ENCODE measurements around the gene RAB22A.

Gene RAB22A

DNA sequence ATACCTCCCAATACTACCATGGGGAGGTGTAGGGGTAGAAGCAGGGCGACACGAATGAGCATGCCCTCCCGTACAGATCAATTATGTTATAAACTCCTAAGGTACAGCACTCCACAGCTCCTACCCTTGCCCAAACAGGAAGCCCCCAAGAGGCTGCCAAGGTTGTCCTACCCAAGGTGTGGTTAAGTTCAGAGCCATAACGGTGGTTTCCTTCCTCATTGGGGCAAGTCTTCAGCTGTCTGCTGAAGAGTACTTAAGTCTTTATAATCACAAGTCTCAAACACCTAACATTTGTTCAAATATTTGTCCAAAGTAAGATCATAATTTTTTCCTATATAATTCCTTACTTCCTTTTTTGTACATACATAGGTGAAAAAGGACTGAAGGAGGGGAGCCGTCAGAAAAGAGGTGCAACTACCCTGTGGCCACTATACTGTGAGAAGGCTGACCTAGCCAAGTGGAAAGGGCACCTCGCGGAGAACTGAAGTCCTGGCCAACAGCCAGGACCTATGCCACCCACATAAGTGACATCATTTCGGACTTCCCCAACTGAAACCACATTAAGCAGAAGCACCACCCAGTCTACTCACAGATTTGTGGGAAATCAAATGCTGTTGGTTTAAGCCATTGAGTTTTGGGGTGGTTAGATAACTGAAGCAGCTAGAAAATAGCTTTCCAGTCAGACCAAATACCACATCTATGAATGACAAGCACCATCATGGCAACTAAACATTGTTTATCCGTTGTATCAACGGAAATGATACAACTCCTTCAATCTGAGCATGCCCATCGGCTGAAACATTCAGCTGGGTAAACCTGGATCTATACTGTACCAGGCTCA is 2.9 kb upstream of the RAB22A start:
- DNase-seq (ENCODE audit: low read depth, low spot score), result peak; percentile 17
- ChIA-PET CTCF (no interaction called here), POLR2A (interaction anchor here (0.9 kb wide), 1 partner anchor 15 kb away, joined by 3 read pairs; no protein-coding TSS in a partner anchor)
- TF ChIP-seq, protein P1, sequence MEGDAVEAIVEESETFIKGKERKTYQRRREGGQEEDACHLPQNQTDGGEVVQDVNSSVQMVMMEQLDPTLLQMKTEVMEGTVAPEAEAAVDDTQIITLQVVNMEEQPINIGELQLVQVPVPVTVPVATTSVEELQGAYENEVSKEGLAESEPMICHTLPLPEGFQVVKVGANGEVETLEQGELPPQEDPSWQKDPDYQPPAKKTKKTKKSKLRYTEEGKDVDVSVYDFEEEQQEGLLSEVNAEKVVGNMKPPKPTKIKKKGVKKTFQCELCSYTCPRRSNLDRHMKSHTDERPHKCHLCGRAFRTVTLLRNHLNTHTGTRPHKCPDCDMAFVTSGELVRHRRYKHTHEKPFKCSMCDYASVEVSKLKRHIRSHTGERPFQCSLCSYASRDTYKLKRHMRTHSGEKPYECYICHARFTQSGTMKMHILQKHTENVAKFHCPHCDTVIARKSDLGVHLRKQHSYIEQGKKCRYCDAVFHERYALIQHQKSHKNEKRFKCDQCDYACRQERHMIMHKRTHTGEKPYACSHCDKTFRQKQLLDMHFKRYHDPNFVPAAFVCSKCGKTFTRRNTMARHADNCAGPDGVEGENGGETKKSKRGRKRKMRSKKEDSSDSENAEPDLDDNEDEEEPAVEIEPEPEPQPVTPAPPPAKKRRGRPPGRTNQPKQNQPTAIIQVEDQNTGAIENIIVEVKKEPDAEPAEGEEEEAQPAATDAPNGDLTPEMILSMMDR (IDR thresholded peaks at IDR 0.05; ENCODE audit: insufficient read depth, low read length, missing control alignments), result no peak
- no peak overlapping the region for H3K4me3 ChIP-seq (ENCODE audit: low read depth, low read length)

DNA sequence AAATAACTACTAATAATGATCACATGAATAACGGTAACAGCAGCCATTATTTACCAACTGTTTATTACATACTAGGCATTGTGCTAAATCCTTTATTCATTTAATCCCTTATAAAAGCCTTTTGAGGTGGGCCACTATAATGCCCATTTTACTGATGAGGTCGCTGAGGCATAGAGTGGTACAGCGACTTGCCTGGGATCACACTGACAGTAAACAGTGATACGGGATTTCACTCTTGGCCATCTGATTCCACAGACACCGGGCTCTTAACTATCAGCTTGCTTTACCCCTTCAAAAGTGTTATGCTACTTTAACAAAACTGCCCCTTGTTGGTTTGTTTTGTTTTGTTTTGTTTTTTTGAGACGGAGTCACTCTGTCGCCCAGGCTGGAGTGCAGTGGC is 2.2 kb upstream of the RAB22A start:
- POLR2A ChIA-PET, result no interaction called here
- CTCF ChIA-PET, result no interaction called here
- no peak overlapping the region for H3K4me3 ChIP-seq (ENCODE audit: low read depth, low read length)
- no peak for DNase-seq (ENCODE audit: low read depth, low spot score)
- TF ChIP-seq, protein P1 (IDR thresholded peaks at IDR 0.05; ENCODE audit: insufficient read depth, low read length, missing control alignments), result no peak

DNA sequence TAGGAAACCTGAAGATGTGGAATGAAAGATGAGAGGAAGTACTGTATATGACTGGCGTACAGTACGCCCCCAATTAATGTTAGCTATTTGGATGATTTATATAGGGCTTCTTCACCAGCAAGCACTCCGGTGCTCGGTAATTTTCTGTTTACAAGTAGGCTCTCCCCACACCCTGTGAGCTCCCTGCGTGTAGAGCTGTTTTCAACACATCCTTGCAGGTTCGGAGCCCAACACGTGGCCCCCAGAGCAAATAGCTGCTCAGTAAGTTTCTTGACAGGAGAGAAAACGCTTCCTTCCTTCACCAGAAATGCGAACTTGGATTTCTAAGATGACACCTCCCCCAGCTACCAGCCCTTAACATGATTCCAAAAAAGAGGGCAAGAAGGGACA is 1.2 kb upstream of the RAB22A start:
- CTCF ChIA-PET, result interaction anchor here (0.7 kb wide), 1 partner anchor 73 kb away, joined by 3 read pairs; no protein-coding TSS in a partner anchor
- TF ChIP-seq, protein P1 (IDR thresholded peaks at IDR 0.05; ENCODE audit: insufficient read depth, low read length, missing control alignments), result no peak
- POLR2A ChIA-PET, result no interaction called here
- DNase-seq (ENCODE audit: low read depth, low spot score), result no peak
- peak overlapping the region; percentile 73 for H3K4me3 ChIP-seq (ENCODE audit: low read depth, low read length)

DNA sequence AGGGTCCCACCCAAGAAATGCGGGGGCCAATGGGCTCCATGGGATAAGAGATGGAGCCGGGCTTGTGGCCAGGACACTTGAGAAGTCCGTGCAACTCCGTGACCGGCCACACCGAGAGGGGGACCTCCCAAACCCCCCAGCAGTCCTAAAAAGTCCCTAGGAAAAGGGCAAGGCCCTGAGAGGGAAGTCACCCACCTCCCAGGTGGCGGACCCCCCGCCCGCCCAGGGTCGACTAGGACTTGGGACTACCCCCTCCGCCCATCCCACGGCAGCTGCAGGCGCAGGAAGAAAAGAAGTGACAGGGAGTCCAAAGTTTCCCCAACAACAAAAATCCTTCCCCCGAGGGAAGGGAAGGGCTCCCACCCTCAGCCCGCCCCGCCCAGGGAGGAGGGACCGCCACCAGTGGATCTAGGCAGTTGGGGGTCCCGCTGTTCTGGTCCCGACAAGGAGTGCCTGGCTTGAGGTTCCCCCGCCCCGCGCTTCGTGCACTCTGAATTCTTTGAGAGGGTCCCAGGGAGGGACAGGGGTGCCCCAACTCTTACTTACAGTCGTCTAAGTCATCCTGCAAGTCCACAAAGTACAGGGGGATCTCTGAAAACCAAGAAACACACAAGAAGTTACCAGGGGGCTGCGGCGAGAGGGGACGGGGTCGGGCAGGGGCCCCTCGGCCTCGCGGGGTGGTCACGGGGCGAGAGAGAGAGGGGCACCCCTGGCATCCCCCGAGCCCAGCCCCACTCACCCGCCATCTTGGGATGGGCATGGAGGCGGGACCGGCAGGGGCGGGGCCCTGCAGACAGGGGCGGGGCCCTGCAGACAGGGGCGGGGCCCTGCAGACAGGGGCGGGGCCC is 611 bp upstream of the RAB22A start:
- ChIA-PET CTCF (interaction anchor here (0.7 to 1.0 kb wide), 2 partner anchors 73 to 139 kb away, joined by 3 to 4 read pairs; no protein-coding TSS in a partner anchor), POLR2A (no interaction called here)
- DNase-seq (ENCODE audit: low read depth, low spot score), result no peak
- TF ChIP-seq, protein P1 (IDR thresholded peaks at IDR 0.05; ENCODE audit: insufficient read depth, low read length, missing control alignments), result no peak
- H3K4me3 ChIP-seq (ENCODE audit: low read depth, low read length), result peak overlapping the region; percentile 73

DNA sequence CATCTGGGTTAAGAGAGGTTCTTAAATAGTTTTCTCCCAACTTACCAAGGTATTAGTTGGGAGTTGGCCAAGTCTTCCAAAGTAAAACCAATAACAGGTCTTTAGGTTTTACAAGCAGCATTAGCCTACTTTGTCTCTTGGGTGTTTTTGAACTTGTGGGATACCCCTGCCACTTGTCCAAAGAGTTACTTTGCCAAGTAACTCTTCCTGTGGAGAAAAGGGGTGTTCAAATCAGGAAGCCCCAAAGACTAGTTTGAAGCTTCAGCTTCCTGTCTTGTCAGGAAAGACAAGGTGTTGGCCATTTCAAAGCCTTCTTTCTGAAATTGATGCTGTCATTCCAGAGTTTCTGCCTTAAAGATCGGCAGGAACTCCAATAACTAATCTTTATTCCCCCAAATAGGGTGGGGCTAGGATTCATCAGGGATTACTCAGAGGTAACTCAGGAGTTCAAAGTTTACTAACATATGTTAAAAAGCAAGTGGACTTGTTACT is 822 bp downstream of the RAB22A start:
- TF ChIP-seq, protein P1 (IDR thresholded peaks at IDR 0.05; ENCODE audit: insufficient read depth, low read length, missing control alignments), result no peak
- peak overlapping the region; percentile 83 for H3K4me3 ChIP-seq (ENCODE audit: low read depth, low read length)
- no peak for DNase-seq (ENCODE audit: low read depth, low spot score)
- ChIA-PET CTCF (interaction anchor here (1.0 kb wide), 1 partner anchor 137 kb away, joined by 4 read pairs; no protein-coding TSS in a partner anchor), POLR2A (no interaction called here)

DNA sequence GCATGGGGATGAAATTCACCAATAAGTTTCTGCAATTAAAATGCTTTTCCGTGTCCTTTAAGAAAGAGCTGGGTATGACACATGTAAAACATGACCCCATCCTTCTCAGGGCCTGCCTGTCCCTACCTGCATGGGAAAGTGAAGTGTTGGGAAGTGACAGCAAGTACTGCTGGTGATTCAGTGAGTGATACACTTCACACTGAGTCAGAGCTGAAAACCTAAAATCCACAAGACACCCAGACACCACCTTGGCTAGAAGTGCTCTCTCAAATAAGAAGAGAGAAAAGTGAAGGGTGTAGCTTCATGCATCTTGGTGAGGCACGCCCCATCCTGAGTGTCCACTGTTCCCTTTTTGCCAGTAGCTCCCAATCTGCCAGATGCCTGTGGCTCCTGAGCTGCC is 3.3 kb downstream of the RAB22A start:
- CTCF ChIA-PET, result interaction anchor here (0.9 to 1.4 kb wide), 3 partner anchors 9 to 75 kb away, joined by 3 read pairs; no protein-coding TSS in a partner anchor
- no peak for DNase-seq (ENCODE audit: low read depth, low spot score)
- TF ChIP-seq, protein P1 (IDR thresholded peaks at IDR 0.05; ENCODE audit: insufficient read depth, low read length, missing control alignments), result no peak
- H3K4me3 ChIP-seq (ENCODE audit: low read depth, low read length), result no peak overlapping the region
- POLR2A ChIA-PET, result no interaction called here
